Peyer's patch (tissue), 4 donors: ENCODE measurements around the gene MCM7.

Experiments used
- CTCF ChIP-seq, 6 experiments: fragments of 450-650 bp in 4 of 6; fragments of 200-600 bp in 2 of 6; sonication (generic) in 1 of 6; IDR thresholded peaks; one replicate each; pipeline ENCODE4 v1.5.1; 2017 to 2019; ENCODE audit warnings: antibody characterized with exemption in 6 of 6, mild to moderate bottlenecking in 3 of 6, moderate library complexity in 1 of 6
- POLR2A ChIP-seq, 2 donors: fragments of 450-650 bp; IDR thresholded peaks; one replicate each; pipeline ENCODE4 v1.5.1; 2017; ENCODE audit warnings: antibody characterized with exemption in 2 of 2, mild to moderate bottlenecking in 2 of 2, moderate library complexity in 2 of 2

- no peak for TF ChIP-seq CTCF (IDR thresholded peaks at IDR 0.05)
- TF ChIP-seq POLR2A (IDR thresholded peaks at IDR 0.05) = no peak
These were observed 8.1 kb downstream of the MCM7 start for GRCh38 chr7:100093054-100093453.
